Vagina (tissue), 2 donors: ENCODE data around the gene DYSF.

Experiments
- POLR2A ChIP-seq, 2 donors: fragments of 450-650 bp; IDR thresholded peaks; one replicate each; pipeline ENCODE4 v1.6.1; 2017; ENCODE audit warnings: antibody characterized with exemption in 2 of 2, mild to moderate bottlenecking in 2 of 2, moderate library complexity in 2 of 2
- POLR2AphosphoS5 ChIP-seq, 2 donors: sonication (generic); formaldehyde crosslinking; IDR thresholded peaks; one replicate each; pipeline ENCODE4 v1.9.0; 2017; ENCODE audit warnings: antibody characterized with exemption in 2 of 2, mild to moderate bottlenecking in 2 of 2, low read depth in 1 of 2; ENCODE audit not compliant: insufficient read depth in 1 of 2
- TF ChIP-seq, protein P1 (sequence below), 3 experiments: fragments of 450-650 bp in 2 of 3; fragments of 200-600 bp in 1 of 3; sonication (generic) in 1 of 3; IDR thresholded peaks; one replicate each; pipeline ENCODE4 v1.5.1; 2017 to 2019; ENCODE audit warnings: antibody characterized with exemption in 3 of 3, mild to moderate bottlenecking in 2 of 3, moderate library complexity in 2 of 3

DNA sequence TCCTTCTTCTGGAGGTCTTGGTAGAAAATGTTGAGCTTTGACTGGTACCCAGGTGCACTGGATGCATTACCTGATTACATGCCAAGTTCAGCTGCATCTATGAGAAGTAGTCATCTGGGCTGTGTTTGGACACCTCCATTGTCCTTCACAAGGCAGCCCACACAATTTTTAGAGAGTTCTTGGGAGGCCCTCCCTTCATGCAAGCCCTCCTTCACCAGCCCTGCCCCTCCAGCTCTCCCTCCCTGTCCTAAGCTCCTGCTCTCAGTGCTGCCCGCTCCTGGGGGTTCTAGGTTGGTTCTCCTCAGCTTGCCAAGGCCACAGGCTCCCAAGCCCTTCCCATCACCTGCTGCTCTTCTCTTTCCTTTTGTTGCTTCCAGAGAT is 148.7 kb downstream of the DYSF start:
- TF ChIP-seq, protein P1, sequence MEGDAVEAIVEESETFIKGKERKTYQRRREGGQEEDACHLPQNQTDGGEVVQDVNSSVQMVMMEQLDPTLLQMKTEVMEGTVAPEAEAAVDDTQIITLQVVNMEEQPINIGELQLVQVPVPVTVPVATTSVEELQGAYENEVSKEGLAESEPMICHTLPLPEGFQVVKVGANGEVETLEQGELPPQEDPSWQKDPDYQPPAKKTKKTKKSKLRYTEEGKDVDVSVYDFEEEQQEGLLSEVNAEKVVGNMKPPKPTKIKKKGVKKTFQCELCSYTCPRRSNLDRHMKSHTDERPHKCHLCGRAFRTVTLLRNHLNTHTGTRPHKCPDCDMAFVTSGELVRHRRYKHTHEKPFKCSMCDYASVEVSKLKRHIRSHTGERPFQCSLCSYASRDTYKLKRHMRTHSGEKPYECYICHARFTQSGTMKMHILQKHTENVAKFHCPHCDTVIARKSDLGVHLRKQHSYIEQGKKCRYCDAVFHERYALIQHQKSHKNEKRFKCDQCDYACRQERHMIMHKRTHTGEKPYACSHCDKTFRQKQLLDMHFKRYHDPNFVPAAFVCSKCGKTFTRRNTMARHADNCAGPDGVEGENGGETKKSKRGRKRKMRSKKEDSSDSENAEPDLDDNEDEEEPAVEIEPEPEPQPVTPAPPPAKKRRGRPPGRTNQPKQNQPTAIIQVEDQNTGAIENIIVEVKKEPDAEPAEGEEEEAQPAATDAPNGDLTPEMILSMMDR (IDR thresholded peaks at IDR 0.05): no peak
- no peak for TF ChIP-seq POLR2A (IDR thresholded peaks at IDR 0.05)
- no peak for TF ChIP-seq POLR2AphosphoS5 (IDR thresholded peaks at IDR 0.05; ENCODE audit: insufficient read depth in 1 of 2, low read depth in 1 of 2)
